Breast epithelium (tissue), 4 donors: Measurements from ENCODE around the gene FAM117B. TPM values are rescaled to one million over a fixed set of nuclear protein-coding genes. Genes with fewer than 3 reads are reported as not detected.

Experiments
- DNase-seq, 2 donors: peaks; one replicate each; pipeline ENCODE4 v3.0.0-alpha.2; 2019; ENCODE audit warnings: low spot score in 2 of 2
- H3K27ac ChIP-seq, 2 donors: fragments of 200-600 bp; sonication (generic) in 1 of 2; one replicate each; pipeline ENCODE4 v1.5.1; 2016 to 2019; ENCODE audit warnings: mild to moderate bottlenecking in 1 of 2
- H3K27me3 ChIP-seq, 2 donors: fragments of 200-600 bp; sonication (generic) in 1 of 2; one replicate each; pipeline versions ENCODE4 v1.5.1 to v1.6.0; 2017 to 2019; ENCODE audit warnings: control low read depth in 1 of 2, mild to moderate bottlenecking in 1 of 2
- H3K36me3 ChIP-seq: fragments of 200-600 bp; one replicate; pipeline ENCODE4 v1.5.1; 2019
- H3K4me1 ChIP-seq, 2 donors: fragments of 200-600 bp; sonication (generic); one replicate each; pipeline ENCODE4 v1.5.1; 2016 to 2019; ENCODE audit warnings: control low read depth in 1 of 2
- H3K4me3 ChIP-seq, 3 donors: fragments of 200-600 bp; sonication (generic); 1 replicate in 2 of 3; 2 replicates in 1 of 3; pipeline ENCODE4 v1.5.1; 2016 to 2019; ENCODE audit warnings: mild to moderate bottlenecking in 3 of 3, moderate library complexity in 2 of 3
- H3K9me3 ChIP-seq, 2 donors: fragments of 200-600 bp; sonication (generic) in 1 of 2; one replicate each; pipeline ENCODE4 v1.5.1; 2016 to 2019; ENCODE audit warnings: control low read depth in 1 of 2
- CTCF ChIP-seq, 3 donors: fragments of 450-650 bp; IDR thresholded peaks; one replicate each; pipeline ENCODE4 v1.5.1; 2016 to 2017; ENCODE audit warnings: antibody characterized with exemption in 3 of 3, mild to moderate bottlenecking in 3 of 3, moderate library complexity in 3 of 3
- POLR2A ChIP-seq: fragments of 450-650 bp; IDR thresholded peaks from one replicate; pipeline ENCODE4 v1.6.1; 2016; ENCODE audit warnings: antibody characterized with exemption, mild to moderate bottlenecking, moderate library complexity
- POLR2AphosphoS5 ChIP-seq, 3 donors: sonication (generic); formaldehyde crosslinking; IDR thresholded peaks; one replicate each; pipeline ENCODE4 v1.6.1; 2017; ENCODE audit warnings: antibody characterized with exemption in 3 of 3
- intact Hi-C: fragments of 100-400 bp; cut with DNase I; formaldehyde crosslinking; loops from one replicate; pipeline ENCODE4 v1.15.1; 2023; ENCODE audit warnings: low total_unique reads
- total RNA-seq, 3 donors: library from RNA; depleted of rRNA; stranded (reverse); fragments of >200 nt; gene quantifications; one replicate each; pipeline ENCODE4 v1.1.0, GENCODE V29; 2016

FAM117B gene
- total RNA-seq, 3 donors from 2014 or later, result 9.4 to 13.1 (median 11.9) TPM

GRCh38 chr2:202771741-202772460, 137.1 kb downstream of the FAM117B start:
- H3K9me3 ChIP-seq, result no peaks in the 10 kb centered on the region
- H3K4me3 ChIP-seq, result no peak overlapping the region
- DNase-seq, result no peak
- no peaks in the 10 kb centered on the region for H3K36me3 ChIP-seq
- intact Hi-C loops, result no loop called here
- no peak for TF ChIP-seq POLR2AphosphoS5 (IDR thresholded peaks at IDR 0.05)
- no peak for TF ChIP-seq POLR2A
- no peak overlapping the region for H3K27ac ChIP-seq
- H3K4me1 ChIP-seq, result no peaks in the 10 kb centered on the region
- no peaks in the 10 kb centered on the region for H3K27me3 ChIP-seq

- no peak for DNase-seq
- H3K4me3 ChIP-seq, result no peak overlapping the region
- H3K9me3 ChIP-seq, result no peaks in the 10 kb centered on the region
- H3K36me3 ChIP-seq, result no peaks in the 10 kb centered on the region
- intact Hi-C loops, result no loop called here
- no peaks in the 10 kb centered on the region for H3K4me1 ChIP-seq
- no peaks in the 10 kb centered on the region for H3K27me3 ChIP-seq
- no peak for TF ChIP-seq CTCF (IDR thresholded peaks at IDR 0.05)
- no peak for TF ChIP-seq POLR2AphosphoS5 (IDR thresholded peaks at IDR 0.05)
- TF ChIP-seq POLR2A, result no peak
- H3K27ac ChIP-seq, result no peak overlapping the region
These were observed 138.7 kb downstream of the FAM117B start for GRCh38 chr2:202773301-202773973.

- intact Hi-C loops, result no loop called here
- no peaks in the 10 kb centered on the region for H3K36me3 ChIP-seq
- DNase-seq, result no peak
- H3K4me3 ChIP-seq, result no peak overlapping the region
- H3K27me3 ChIP-seq, result no peaks in the 10 kb centered on the region
- no peaks in the 10 kb centered on the region for H3K4me1 ChIP-seq
- H3K9me3 ChIP-seq, result no peaks in the 10 kb centered on the region
- H3K27ac ChIP-seq, result no peak overlapping the region
- no peak for TF ChIP-seq POLR2A
- no peak for TF ChIP-seq POLR2AphosphoS5 (IDR thresholded peaks at IDR 0.05)
- no peak for TF ChIP-seq CTCF (IDR thresholded peaks at IDR 0.05)
These were observed 139.3 kb downstream of the FAM117B start for GRCh38 chr2:202774104-202774503.

GRCh38 chr2:202778217-202778616, 143.4 kb downstream of the FAM117B start:
- no peaks in the 10 kb centered on the region for H3K36me3 ChIP-seq

GRCh38 chr2:202780514-202781021, 145.8 kb downstream of the FAM117B start:
- DNase-seq, result no peak
- intact Hi-C loops, result no loop called here
- Histone ChIP-seq H3K9me3 (no peaks in the 10 kb centered on the region), H3K4me1 (no peaks in the 10 kb centered on the region), H3K27me3 (no peaks in the 10 kb centered on the region), H3K27ac (no peak overlapping the region), H3K4me3 (no peak overlapping the region), H3K36me3 (no peaks in the 10 kb centered on the region)
- TF ChIP-seq POLR2A (no peak), POLR2AphosphoS5 (IDR thresholded peaks at IDR 0.05) (no peak), CTCF (IDR thresholded peaks at IDR 0.05) (no peak)

More at GRCh38 chr2:202778217-202778616, 143.4 kb downstream of the FAM117B start:
- Histone ChIP-seq H3K27ac (no peak overlapping the region), H3K27me3 (no peaks in the 10 kb centered on the region), H3K4me1 (no peaks in the 10 kb centered on the region), H3K9me3 (no peaks in the 10 kb centered on the region), H3K4me3 (no peak overlapping the region)
- intact Hi-C loops, result no loop called here
- DNase-seq, result no peak
- TF ChIP-seq POLR2AphosphoS5 (IDR thresholded peaks at IDR 0.05) (no peak), POLR2A (no peak), CTCF (IDR thresholded peaks at IDR 0.05) (no peak)
